K562 (cell line): ENCODE data around the gene MCU. TPM values are rescaled to one million over a fixed set of nuclear protein-coding genes. Genes with fewer than 3 reads are reported as not detected.

Experiments used
- ATAC-seq: fragments of 200-7000 bp; cut with Tn5 transposase; 3 replicates; pipeline ENCODE4 v1.9.1; 2020; ENCODE audit warnings: moderate library complexity
- BruUV-seq: library from RNA; stranded (reverse); fragments of 400-500 nt; replicated peaks from 2 replicates; lab custom pipeline; 2021; lab: Mats Ljungman, UMichigan
- CTCF ChIA-PET: fragments of 300-600 bp; formaldehyde crosslinking; extraction: SDS; loops from one replicate; lab custom pipeline; 2021; ENCODE audit warnings: low intra/inter-chr PET ratio; lab: Yijun Ruan, JAX
- POLR2A ChIA-PET: fragments of 300-600, 350-650 bp; sonication (Branson Sonifier 250); formaldehyde crosslinking; extraction: SDS; loops from one replicate; lab custom pipeline; 2021; ENCODE audit warnings: antibody characterized with exemption, inconsistent platforms; lab: Yijun Ruan, JAX
- DNase-seq, 4 experiments: peaks; one replicate each; pipeline versions ENCODE4 v3.0.0 to v3.0.0-alpha.2; 2011 to 2018; ENCODE audit warnings: low spot score in 3 of 4, mixed read lengths in 3 of 4; ENCODE audit errors: extremely low read depth in 1 of 4
- FAIRE-seq: peaks from 2 replicates; lab custom pipeline; 2011; peaks lifted over from hg19 to GRCh38; lab: Jason Lieb, UNC
- H2AFZ ChIP-seq: 2 replicates; pipeline ENCODE4 v1.6.0; 2011; ENCODE audit warnings: low read depth, low read length, control low read depth, inconsistent platforms
- H3K27ac ChIP-seq: fragments of 200-600 bp; 3 replicates; pipeline ENCODE4 v1.8.0; 2011; ENCODE audit warnings: low read depth, mild to moderate bottlenecking, control low read depth, inconsistent platforms, low read length, moderate library complexity, mixed read lengths; ENCODE audit errors: extremely low read depth
- H3K27me3 ChIP-seq, 2 experiments: fragments of 300-600 bp in 1 of 2; 2 replicates in 1 of 2; 3 replicates in 1 of 2; pipeline versions ENCODE4 v1.6.0 to v1.8.0; 2011; ENCODE audit warnings: inconsistent platforms in 2 of 2, low read length in 2 of 2, mild to moderate bottlenecking in 1 of 2, mixed read lengths in 1 of 2, moderate library complexity in 1 of 2; ENCODE audit not compliant: control insufficient read depth in 2 of 2, insufficient read depth in 2 of 2
- H3K36me3 ChIP-seq: fragments of 300-600 bp; 3 replicates; pipeline ENCODE4 v1.8.0; 2011; ENCODE audit warnings: mild to moderate bottlenecking, low read length, inconsistent platforms; ENCODE audit not compliant: control insufficient read depth, insufficient read depth
- H3K4me1 ChIP-seq, 2 experiments: fragments of 200-600 bp in 1 of 2; replicated peaks in 1 of 2; 2 replicates in 1 of 2; 3 replicates in 1 of 2; pipeline versions ENCODE4 v1.5.1 to v1.8.0; 2011; ENCODE audit warnings: inconsistent platforms in 2 of 2, low read length in 2 of 2, mild to moderate bottlenecking in 1 of 2, mixed read lengths in 1 of 2, moderate library complexity in 1 of 2; ENCODE audit not compliant: control insufficient read depth in 2 of 2, insufficient read depth in 2 of 2
- H3K4me2 ChIP-seq: 2 replicates; pipeline ENCODE4 v1.6.1; 2011; ENCODE audit warnings: low read length, control low read depth, inconsistent platforms, mixed read lengths; ENCODE audit not compliant: insufficient read depth
- H3K4me3 ChIP-seq: fragments of 200-600 bp; sonication (generic), shearing (Covaris generic); 2 replicates; pipeline ENCODE4 v1.5.1; 2016; ENCODE audit warnings: control low read depth, inconsistent platforms
- H3K79me2 ChIP-seq: fragments of 200-600 bp; 3 replicates; pipeline ENCODE4 v1.8.0; 2011; ENCODE audit warnings: low read length, inconsistent platforms; ENCODE audit not compliant: control insufficient read depth, insufficient read depth
- H3K9ac ChIP-seq, 2 experiments: 2 replicates each; pipeline versions ENCODE4 v1.6.0 to v1.6.1; 2011; ENCODE audit warnings: low read depth in 2 of 2, low read length in 2 of 2, control low read depth in 1 of 2, inconsistent platforms in 1 of 2, mild to moderate bottlenecking in 1 of 2, mixed read lengths in 1 of 2; ENCODE audit not compliant: insufficient read depth in 1 of 2
- H3K9me1 ChIP-seq: one replicate; pipeline ENCODE4 v1.6.0; 2011; ENCODE audit warnings: inconsistent platforms, mild to moderate bottlenecking, low read length, moderate library complexity; ENCODE audit not compliant: control insufficient read depth, insufficient read depth
- H3K9me3 ChIP-seq: replicated peaks from 2 replicates; pipeline ENCODE4 v1.5.1; 2011; ENCODE audit warnings: low read depth, low read length, inconsistent platforms; ENCODE audit not compliant: control insufficient read depth, insufficient read depth
- H4K20me1 ChIP-seq: replicated peaks from 2 replicates; pipeline ENCODE4 v1.6.1; 2011; ENCODE audit warnings: low read length, inconsistent platforms, mixed read lengths; ENCODE audit not compliant: control insufficient read depth, insufficient read depth
- CHD2 ChIP-seq: IDR thresholded peaks from 2 replicates; pipeline ENCODE4 v1.6.1; 2011; ENCODE audit warnings: low read depth, low read length
- ZNF384 ChIP-seq: IDR thresholded peaks from 2 replicates; pipeline ENCODE4 v1.6.1; 2012; ENCODE audit warnings: low read depth, low read length, improper control_type of control experiment
- WGBS: fragments of 100-300 bp; shearing (Covaris generic); methylation state at CpG from one replicate; pipeline ENCODE4 v1.1.6; 2016; ENCODE audit warnings: low coverage, mixed read lengths; ENCODE audit not compliant: insufficient coverage; ENCODE audit errors: missing lambda C conversion rate; 5-methylcytosine and 5-hydroxymethylcytosine counted together
- in situ Hi-C: fragments of 300-500 bp; cut with MboI; formaldehyde crosslinking; loops from 4 replicates; pipeline ENCODE4 v1.15.0; 2018; ENCODE audit warnings: inconsistent platforms, mixed read lengths
- intact Hi-C: fragments of 100-400 bp; cut with micrococcal nuclease; formaldehyde crosslinking; loops from 2 replicates; pipeline ENCODE4 v1.14.2; 2022
- polyA plus RNA-seq, 8 experiments: library from polyadenylated mRNA; depleted of rRNA in 4 of 8; stranded (reverse) in 5 of 8; unstranded in 3 of 8; fragments of >200 nt; fragmentation: Nextera tagmentation in 2 of 8; fragmentation: Illumina TruSeq in 1 of 8; extraction: Ambion mirVana in 2 of 8; extraction: Trizol in 1 of 8; gene quantifications; 2 replicates each; pipeline versions ENCODE4 v1.2.1 to v1.2.3, GENCODE V29; 2011 to 2014; ENCODE audit warnings: inconsistent platforms in 1 of 8, missing spikeins in 1 of 8
- total RNA-seq, 7 experiments: library from RNA; depleted of rRNA in 6 of 7; stranded (reverse); fragments of >200 nt in 6 of 7; fragmentation: Illumina TruSeq in 2 of 7; extraction: Trizol in 2 of 7; gene quantifications; 2 replicates each; pipeline versions ENCODE4 v1.2.1 to v1.2.3, GENCODE V29; 2011 to 2021; ENCODE audit warnings: low replicate concordance in 1 of 7
- TF ChIP-seq, protein P1 (sequence below): fragments of 200-600 bp; sonication (generic); IDR thresholded peaks from one replicate; pipeline ENCODE4 v1.6.1; 2012; ENCODE audit warnings: mild to moderate bottlenecking, low read depth, low read length, inconsistent platforms

MCU gene
- total and polyA plus RNA-seq, 9 of the 15 experiments (the other 6 are each of a cell fraction or from before 2014, with no cell fraction given), result 8.2 to 88.8 (median 21.3) TPM

DNA sequence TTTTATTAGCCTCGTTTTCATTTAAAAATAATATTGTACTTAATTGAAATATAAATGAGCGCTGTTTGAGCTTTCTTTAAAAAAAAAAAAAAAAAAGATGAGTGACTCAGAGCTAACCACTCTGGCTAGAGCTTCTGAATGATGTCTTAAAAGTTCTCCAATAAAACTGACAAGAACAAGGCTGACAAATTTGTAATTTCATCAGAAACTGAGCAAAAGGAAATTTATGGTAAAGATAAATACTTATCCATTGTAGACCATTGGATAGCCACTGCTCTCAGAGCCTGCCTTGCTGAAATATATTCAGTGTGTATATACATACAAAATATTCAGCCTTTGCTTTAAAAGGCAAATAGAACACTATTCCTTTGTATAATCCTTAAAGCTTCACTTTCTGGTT lies 110.4 kb downstream of the MCU start:
- ChIA-PET POLR2A (interaction anchor here (0.5 to 0.9 kb wide), 4 partner anchors 10 to 27 kb away, joined by 3 to 5 read pairs (median 4); no protein-coding TSS in a partner anchor), CTCF (interaction anchor here (1.2 kb wide), 1 partner anchor 9 kb away, joined by 3 read pairs; no protein-coding TSS in a partner anchor)
- H2AFZ ChIP-seq, result no peak overlapping the region
- no peak overlapping the region for H3K4me3 ChIP-seq
- H3K36me3 ChIP-seq, result no peaks in the 10 kb centered on the region
- DNase-seq (no peak), ATAC-seq (no peak), FAIRE-seq (no peak)
- H4K20me1 ChIP-seq, result no peaks in the 10 kb centered on the region
- H3K9me3 ChIP-seq, result no peaks in the 10 kb centered on the region
- H3K4me1 ChIP-seq, result peaks cover 0 to 15% of the 10 kb centered on the region in 2 experiments; a peak in 4 of 5 replicates
- H3K4me2 ChIP-seq, result no peak overlapping the region
- H3K9ac ChIP-seq, result no peak overlapping the region
- intact Hi-C loops, result no loop called here
- BruUV-seq, result no TSS peak
- peak; percentile 59 for TF ChIP-seq ZNF384
- TF ChIP-seq CHD2, result no peak
- in situ Hi-C loops, result no loop called here
- no peaks in the 10 kb centered on the region for H3K79me2 ChIP-seq
- no peaks in the 10 kb centered on the region for H3K27me3 ChIP-seq
- H3K9me1 ChIP-seq, result no peaks in the 10 kb centered on the region
- 44% methylated on average over 2 of the region's 2 CpGs for WGBS
- H3K27ac ChIP-seq, result no peak overlapping the region

DNA sequence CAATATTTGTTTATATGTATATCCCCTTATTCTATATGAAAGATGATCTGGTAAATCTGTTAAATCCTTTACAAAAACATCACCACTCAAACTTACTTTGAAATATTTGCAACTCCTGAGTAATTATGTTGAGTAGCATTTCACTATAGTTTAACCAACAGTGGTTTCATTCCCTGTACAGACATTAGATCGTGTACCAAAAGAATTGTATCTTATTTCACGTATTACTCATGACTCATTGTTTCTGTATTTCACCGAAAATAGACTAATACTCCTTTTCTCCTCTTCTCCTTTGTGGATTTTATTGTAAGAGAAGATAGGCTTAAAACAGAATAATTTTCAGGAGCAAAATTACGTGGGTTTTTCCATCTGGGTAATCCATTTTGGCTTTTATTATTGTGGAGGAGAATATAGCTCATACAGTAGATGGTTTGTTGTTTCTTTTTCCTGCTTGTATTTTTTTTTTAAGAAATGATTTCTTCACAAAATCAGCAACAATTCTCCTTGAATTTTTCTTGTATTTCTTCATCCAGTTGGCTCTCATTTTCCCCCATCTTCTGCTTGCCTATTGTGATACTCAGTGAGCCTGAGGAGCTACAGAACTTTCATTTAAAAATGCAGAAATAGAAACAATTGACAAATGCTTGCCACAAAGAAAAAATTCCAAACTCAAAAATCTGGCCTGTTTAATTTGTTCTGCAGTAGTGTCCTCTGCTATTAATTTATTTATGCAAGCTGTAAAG lies 111.0 kb downstream of the MCU start:
- no peak overlapping the region for H2AFZ ChIP-seq
- no peak for DNase-seq
- H3K27me3 ChIP-seq, result no peaks in the 10 kb centered on the region
- H3K9ac ChIP-seq, result no peak overlapping the region
- H3K9me3 ChIP-seq, result no peaks in the 10 kb centered on the region
- WGBS, result 31% methylated on average over 4 of the region's 4 CpGs
- ATAC-seq, result no peak
- no peaks in the 10 kb centered on the region for H3K79me2 ChIP-seq
- no peak overlapping the region for H3K4me3 ChIP-seq
- FAIRE-seq, result no peak
- no peaks in the 10 kb centered on the region for H3K9me1 ChIP-seq
- no TSS peak for BruUV-seq
- intact Hi-C loops (no loop called here), in situ Hi-C loops (no loop called here)
- H3K4me1 ChIP-seq, result peaks cover 0 to 15% of the 10 kb centered on the region in 2 experiments; a peak in 4 of 5 replicates
- H3K36me3 ChIP-seq, result no peaks in the 10 kb centered on the region
- H4K20me1 ChIP-seq, result no peaks in the 10 kb centered on the region
- POLR2A ChIA-PET, result interaction anchor here (0.6 to 1.7 kb wide), 5 partner anchors 8 to 286 kb away, joined by 3 to 5 read pairs (median 4); no protein-coding TSS in a partner anchor
- CTCF ChIA-PET, result interaction anchor here (1.2 kb wide), 1 partner anchor 9 kb away, joined by 3 read pairs; no protein-coding TSS in a partner anchor
- H3K4me2 ChIP-seq, result no peak overlapping the region
- H3K27ac ChIP-seq, result no peak overlapping the region
- TF ChIP-seq, protein P1, sequence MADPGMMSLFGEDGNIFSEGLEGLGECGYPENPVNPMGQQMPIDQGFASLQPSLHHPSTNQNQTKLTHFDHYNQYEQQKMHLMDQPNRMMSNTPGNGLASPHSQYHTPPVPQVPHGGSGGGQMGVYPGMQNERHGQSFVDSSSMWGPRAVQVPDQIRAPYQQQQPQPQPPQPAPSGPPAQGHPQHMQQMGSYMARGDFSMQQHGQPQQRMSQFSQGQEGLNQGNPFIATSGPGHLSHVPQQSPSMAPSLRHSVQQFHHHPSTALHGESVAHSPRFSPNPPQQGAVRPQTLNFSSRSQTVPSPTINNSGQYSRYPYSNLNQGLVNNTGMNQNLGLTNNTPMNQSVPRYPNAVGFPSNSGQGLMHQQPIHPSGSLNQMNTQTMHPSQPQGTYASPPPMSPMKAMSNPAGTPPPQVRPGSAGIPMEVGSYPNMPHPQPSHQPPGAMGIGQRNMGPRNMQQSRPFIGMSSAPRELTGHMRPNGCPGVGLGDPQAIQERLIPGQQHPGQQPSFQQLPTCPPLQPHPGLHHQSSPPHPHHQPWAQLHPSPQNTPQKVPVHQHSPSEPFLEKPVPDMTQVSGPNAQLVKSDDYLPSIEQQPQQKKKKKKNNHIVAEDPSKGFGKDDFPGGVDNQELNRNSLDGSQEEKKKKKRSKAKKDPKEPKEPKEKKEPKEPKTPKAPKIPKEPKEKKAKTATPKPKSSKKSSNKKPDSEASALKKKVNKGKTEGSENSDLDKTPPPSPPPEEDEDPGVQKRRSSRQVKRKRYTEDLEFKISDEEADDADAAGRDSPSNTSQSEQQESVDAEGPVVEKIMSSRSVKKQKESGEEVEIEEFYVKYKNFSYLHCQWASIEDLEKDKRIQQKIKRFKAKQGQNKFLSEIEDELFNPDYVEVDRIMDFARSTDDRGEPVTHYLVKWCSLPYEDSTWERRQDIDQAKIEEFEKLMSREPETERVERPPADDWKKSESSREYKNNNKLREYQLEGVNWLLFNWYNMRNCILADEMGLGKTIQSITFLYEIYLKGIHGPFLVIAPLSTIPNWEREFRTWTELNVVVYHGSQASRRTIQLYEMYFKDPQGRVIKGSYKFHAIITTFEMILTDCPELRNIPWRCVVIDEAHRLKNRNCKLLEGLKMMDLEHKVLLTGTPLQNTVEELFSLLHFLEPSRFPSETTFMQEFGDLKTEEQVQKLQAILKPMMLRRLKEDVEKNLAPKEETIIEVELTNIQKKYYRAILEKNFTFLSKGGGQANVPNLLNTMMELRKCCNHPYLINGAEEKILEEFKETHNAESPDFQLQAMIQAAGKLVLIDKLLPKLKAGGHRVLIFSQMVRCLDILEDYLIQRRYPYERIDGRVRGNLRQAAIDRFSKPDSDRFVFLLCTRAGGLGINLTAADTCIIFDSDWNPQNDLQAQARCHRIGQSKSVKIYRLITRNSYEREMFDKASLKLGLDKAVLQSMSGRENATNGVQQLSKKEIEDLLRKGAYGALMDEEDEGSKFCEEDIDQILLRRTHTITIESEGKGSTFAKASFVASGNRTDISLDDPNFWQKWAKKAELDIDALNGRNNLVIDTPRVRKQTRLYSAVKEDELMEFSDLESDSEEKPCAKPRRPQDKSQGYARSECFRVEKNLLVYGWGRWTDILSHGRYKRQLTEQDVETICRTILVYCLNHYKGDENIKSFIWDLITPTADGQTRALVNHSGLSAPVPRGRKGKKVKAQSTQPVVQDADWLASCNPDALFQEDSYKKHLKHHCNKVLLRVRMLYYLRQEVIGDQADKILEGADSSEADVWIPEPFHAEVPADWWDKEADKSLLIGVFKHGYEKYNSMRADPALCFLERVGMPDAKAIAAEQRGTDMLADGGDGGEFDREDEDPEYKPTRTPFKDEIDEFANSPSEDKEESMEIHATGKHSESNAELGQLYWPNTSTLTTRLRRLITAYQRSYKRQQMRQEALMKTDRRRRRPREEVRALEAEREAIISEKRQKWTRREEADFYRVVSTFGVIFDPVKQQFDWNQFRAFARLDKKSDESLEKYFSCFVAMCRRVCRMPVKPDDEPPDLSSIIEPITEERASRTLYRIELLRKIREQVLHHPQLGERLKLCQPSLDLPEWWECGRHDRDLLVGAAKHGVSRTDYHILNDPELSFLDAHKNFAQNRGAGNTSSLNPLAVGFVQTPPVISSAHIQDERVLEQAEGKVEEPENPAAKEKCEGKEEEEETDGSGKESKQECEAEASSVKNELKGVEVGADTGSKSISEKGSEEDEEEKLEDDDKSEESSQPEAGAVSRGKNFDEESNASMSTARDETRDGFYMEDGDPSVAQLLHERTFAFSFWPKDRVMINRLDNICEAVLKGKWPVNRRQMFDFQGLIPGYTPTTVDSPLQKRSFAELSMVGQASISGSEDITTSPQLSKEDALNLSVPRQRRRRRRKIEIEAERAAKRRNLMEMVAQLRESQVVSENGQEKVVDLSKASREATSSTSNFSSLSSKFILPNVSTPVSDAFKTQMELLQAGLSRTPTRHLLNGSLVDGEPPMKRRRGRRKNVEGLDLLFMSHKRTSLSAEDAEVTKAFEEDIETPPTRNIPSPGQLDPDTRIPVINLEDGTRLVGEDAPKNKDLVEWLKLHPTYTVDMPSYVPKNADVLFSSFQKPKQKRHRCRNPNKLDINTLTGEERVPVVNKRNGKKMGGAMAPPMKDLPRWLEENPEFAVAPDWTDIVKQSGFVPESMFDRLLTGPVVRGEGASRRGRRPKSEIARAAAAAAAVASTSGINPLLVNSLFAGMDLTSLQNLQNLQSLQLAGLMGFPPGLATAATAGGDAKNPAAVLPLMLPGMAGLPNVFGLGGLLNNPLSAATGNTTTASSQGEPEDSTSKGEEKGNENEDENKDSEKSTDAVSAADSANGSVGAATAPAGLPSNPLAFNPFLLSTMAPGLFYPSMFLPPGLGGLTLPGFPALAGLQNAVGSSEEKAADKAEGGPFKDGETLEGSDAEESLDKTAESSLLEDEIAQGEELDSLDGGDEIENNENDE, result no peak
